NCI-H2171 treated with DMSO at 0.1 percent for 48 hours (cell line): ENCODE results near the gene NHERF2.
A peak's percentile ranks its signal among the peaks of the same experiment; 100 is the strongest.

ENCODE experiments used
- DNase-seq: peaks from one replicate; lab custom pipeline; 2025; lab: John Stamatoyannopoulos, UW

NHERF2 gene

DNA sequence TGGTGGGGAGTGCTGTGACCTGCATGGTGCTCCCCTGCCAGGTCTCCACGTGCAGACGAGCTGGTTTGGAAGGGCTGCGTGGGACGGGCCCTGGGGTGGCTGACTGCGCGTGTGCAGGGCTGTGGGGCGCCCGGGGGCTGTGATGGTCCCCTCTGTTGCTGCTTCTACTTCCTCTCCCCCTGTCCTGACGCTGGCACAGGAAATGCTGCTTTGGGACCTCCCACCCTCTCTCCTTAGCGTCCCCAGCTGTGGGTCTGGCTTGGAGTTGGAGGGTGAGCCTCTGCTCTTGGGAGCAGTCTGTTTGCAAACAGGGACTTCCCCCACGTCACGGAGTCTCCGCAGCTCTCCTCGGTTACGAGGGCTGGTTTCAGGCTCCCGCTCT, 56.3 kb downstream of the NHERF2 start:
- no peak for DNase-seq

DNA sequence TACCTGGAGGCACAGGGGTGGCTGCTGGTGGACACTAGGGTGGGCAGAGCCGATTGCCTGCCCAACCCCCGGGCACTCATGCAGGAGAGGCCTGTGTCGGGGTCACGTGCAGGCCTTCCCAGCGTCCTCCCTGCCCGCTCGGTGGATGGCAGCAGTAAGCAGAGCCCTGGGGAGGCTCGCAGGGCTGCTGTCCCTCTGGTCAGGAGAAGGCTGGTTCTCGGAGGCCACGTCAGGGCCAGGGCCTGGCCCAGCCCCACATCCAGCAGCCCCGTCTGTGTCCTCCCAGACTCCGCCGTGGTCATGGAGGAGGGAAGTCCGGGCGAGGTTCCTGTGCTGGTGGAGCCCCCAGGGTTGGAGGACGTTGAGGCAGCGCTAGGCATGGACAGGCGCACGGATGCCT, 56.7 kb downstream of the NHERF2 start:
- no peak for DNase-seq

DNA sequence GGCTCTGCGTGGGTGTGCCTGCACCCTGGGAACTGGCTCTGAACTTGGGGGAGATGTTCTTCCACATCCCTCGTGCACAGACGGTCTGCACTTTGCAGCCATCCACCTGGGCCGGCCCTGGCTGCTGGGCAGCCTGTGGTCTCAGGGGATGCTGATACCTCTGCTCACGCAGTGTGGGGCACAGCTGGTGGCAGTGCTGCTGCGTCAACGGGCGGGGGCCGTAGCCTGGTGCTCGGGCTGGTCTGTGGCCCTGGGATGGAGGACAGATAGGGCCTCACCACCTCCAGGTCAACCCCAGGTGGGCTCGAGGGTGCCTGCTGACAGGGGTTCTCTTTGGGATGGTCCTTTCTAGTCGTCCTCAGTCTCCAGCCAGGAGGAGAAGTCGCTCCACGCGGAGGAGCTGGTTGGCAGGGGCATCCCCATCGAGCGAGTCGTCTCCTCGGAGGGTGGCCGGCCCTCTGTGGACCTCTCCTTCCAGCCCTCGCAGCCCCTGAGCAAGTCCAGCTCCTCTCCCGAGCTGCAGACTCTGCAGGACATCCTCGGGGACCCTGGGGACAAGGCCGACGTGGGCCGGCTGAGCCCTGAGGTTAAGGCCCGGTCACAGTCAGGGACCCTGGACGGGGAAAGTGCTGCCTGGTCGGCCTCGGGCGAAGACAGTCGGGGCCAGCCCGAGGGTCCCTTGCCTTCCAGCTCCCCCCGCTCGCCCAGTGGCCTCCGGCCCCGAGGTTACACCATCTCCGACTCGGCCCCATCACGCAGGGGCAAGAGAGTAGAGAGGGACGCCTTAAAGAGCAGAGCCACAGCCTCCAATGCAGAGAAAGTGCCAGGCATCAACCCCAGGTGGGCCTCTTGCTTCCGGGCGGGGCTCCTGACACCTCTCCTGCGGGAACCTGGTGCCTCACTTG, 57.4 kb downstream of the NHERF2 start:
- no peak for DNase-seq

DNA sequence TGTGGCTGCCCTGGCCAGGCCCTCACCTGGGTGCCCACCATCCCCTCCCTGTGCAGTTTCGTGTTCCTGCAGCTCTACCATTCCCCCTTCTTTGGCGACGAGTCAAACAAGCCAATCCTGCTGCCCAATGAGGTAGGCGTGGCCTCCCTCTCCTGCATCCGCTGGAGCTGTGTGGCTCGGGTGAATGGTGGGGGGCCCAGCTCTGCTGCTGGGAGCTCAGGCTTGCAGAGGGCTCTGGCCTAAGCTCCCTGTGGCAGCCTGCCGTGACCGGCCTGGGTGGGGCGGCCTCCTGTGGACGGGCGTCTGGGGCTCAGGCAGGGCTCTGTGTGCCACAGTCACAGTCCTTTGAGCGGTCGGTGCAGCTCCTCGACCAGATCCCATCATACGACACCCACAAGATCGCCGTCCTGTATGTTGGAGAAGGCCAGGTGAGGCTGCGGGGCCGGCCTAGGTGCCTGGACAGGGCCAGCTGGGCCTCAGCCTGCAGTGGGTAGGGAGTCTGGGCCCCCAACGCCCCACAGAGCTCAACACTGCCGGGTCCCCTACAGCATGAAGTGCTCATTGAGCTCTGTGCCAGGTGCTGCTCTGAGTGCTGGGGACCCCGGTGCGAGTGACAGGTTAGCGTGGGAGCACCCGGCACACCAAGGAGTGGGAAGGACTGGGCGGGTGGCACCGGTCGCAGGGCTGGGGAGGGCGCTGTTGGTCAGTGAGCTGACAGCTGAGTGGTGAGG, 58.4 kb downstream of the NHERF2 start:
- no peak for DNase-seq

DNA sequence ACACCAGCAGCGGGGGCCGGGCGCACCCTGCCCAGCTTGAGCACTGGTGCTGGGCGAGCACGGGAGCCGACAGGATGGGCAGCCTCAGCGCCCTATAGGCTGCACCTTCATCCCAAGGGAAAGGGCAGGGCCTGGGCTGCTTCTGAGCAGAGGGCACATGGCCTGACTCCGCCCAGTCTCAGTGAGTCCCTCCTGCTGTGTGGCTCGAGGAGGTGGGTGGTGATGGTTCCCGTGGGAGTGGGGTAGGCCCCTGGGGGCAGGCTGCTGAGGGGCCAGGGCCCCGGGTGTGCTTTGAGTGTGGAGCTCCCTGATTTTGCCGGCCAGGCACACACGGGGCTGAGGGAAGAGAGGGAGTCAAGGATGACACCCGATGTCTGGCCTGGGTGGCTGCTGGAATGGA, 59.0 kb downstream of the NHERF2 start:
- DNase-seq, result peak; percentile 7

DNA sequence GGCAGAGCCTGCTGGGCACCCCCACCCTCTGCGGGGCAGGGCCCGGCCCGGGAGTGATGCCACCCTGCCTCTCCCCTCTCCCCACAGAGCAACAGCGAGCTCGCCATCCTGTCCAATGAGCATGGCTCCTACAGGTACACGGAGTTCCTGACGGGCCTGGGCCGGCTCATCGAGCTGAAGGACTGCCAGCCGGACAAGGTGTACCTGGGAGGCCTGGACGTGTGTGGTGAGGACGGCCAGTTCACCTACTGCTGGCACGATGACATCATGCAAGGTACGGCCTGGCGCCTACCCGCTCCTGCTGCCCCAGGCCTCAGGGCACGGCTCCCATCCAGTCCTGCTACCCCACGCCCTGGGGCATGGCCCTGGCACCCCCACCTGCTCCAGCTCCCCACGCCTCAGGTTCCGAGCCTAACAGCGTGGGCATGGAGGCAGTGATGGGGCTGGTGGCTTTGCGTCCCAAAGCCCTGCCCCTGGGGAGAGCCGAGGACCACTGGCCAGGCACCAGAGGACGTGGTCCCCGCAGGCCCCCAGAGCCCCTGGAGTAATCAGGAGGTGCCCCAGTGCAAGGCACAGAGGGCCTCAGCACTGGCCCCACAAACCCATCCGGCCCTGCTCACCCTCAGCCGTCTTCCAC, 59.5 kb downstream of the NHERF2 start:
- no peak for DNase-seq

DNA sequence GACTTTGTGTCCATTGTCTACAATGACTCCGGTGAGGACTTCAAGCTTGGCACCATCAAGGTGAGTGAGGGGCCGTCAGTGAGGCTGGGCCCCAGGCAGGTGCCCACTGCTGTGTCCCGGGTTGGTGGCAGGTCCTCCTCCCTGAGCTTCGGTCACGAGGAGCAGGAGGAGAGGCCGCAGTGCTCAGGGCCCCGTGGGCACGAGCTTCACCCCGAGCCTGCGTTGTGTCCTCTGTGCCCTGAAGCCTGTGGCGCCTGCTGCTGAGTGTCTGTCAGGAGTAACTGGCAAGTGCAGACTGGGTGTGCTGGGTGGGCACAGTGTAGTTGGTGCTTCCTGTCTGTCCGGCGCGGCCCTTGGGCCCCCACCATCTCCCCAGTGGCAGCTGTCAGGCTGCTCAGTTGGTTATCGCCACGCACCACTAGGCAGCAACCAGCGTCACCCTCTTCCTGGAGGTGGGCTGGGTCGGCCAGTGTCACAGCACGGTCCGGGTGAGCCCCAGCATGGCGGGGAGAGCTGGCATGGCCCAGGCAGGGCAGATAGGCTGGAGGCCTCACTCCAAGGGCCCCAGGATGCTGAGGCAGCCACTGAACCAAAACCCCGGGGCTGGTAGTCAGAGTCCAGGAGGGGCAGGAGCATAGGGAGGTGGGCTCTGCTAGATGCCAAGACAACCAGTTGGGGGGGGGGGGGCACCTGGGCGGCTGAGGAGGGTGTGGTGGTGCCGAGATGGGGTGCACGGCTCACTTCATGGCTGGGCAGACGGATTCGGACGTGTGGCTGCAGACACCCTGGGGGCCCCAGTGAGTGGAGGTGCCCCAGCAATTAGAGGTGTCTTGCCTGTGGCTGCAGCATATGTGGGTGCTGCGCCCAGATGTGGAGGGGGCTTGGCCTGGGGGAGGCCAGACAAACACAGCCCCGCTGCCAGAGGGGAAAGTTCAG, 60.4 kb downstream of the NHERF2 start:
- no peak for DNase-seq

DNA sequence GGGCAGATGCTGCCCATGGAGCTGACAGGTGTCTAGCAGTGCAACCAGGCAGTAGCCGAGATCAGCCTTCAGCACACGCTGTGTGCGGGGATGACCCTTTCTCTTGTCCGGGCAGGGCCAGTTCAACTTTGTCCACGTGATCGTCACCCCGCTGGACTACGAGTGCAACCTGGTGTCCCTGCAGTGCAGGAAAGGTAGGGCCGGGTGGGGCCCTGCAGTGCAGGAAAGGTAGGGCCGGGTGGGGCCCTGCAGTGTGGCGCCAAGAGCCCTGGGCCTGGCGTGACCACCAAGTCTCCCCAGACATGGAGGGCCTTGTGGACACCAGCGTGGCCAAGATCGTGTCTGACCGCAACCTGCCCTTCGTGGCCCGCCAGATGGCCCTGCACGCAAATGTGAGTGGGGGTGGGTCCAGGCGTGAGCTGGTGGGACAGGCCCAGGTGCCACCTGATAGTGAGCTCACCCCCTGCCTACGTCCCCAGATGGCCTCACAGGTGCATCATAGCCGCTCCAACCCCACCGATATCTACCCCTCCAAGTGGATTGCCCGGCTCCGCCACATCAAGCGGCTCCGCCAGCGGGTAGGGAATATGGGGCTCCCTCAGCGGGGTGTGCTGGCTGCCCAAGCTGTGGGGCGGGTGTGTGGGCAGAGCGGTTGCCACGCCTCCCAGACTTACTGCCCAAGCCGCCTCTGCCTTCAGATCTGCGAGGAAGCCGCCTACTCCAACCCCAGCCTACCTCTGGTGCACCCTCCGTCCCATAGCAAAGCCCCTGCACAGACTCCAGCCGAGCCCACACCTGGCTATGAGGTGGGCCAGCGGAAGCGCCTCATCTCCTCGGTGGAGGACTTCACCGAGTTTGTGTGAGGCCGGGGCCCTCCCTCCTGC, 61.3 kb downstream of the NHERF2 start:
- DNase-seq, result no peak
